AG09309 (cell line): ENCODE data around the gene ZC3H14.

ENCODE experiments used
- DNase-seq: peaks from one replicate; pipeline ENCODE4 v3.0.0-alpha.2; 2010; ENCODE audit warnings: low read depth
- H3K4me3 ChIP-seq: 2 replicates; pipeline ENCODE4 v1.5.1; 2011; ENCODE audit warnings: mild to moderate bottlenecking, low read depth, low read length, moderate library complexity; ENCODE audit not compliant: control insufficient read depth
- CTCF ChIP-seq: IDR thresholded peaks from 2 replicates; pipeline ENCODE4 v1.5.1; 2011; ENCODE audit warnings: mild to moderate bottlenecking, low read depth, low read length, inconsistent platforms; ENCODE audit not compliant: insufficient read depth, control insufficient read depth; ENCODE audit errors: missing control alignments

ZC3H14 gene

GRCh38 chr14:88545256-88545655 lies 17.6 kb upstream of the ZC3H14 start:
- no peak for DNase-seq
- no peak overlapping the region for H3K4me3 ChIP-seq
- TF ChIP-seq CTCF = no peak

- H3K4me3 ChIP-seq = no peak overlapping the region
- no peak for TF ChIP-seq CTCF
- DNase-seq = no peak
Measured at GRCh38 chr14:88546621-88547385, 16.0 kb upstream of the ZC3H14 start.

- H3K4me3 ChIP-seq = no peak overlapping the region
- DNase-seq = no peak
- no peak for TF ChIP-seq CTCF
Measured at GRCh38 chr14:88547386-88547780, 15.5 kb upstream of the ZC3H14 start.

- no peak overlapping the region for H3K4me3 ChIP-seq
- TF ChIP-seq CTCF = no peak
- no peak for DNase-seq
Measured at GRCh38 chr14:88550078-88550477, 12.8 kb upstream of the ZC3H14 start.

- peak overlapping the region; percentile 73 for H3K4me3 ChIP-seq
- peak; percentile 55 for DNase-seq
- TF ChIP-seq CTCF = peak; percentile 43
Measured at GRCh38 chr14:88551094-88551870, 11.6 kb upstream of the ZC3H14 start.

- TF ChIP-seq CTCF = no peak
- peak overlapping the region; percentile 73 for H3K4me3 ChIP-seq
- DNase-seq = no peak
Measured at GRCh38 chr14:88551980-88552431, 10.8 kb upstream of the ZC3H14 start.
